Measurements from ENCODE around the gene PSME4. TPM values are rescaled to one million over a fixed set of nuclear protein-coding genes. Genes with fewer than 3 reads are reported as not detected.

The PSME4 gene
- total and polyA plus RNA-seq, 2 of the 13 experiments (the other 11 are each of a cell fraction or from before 2014, with no cell fraction given): 52.1 to 77.8 TPM

DNA sequence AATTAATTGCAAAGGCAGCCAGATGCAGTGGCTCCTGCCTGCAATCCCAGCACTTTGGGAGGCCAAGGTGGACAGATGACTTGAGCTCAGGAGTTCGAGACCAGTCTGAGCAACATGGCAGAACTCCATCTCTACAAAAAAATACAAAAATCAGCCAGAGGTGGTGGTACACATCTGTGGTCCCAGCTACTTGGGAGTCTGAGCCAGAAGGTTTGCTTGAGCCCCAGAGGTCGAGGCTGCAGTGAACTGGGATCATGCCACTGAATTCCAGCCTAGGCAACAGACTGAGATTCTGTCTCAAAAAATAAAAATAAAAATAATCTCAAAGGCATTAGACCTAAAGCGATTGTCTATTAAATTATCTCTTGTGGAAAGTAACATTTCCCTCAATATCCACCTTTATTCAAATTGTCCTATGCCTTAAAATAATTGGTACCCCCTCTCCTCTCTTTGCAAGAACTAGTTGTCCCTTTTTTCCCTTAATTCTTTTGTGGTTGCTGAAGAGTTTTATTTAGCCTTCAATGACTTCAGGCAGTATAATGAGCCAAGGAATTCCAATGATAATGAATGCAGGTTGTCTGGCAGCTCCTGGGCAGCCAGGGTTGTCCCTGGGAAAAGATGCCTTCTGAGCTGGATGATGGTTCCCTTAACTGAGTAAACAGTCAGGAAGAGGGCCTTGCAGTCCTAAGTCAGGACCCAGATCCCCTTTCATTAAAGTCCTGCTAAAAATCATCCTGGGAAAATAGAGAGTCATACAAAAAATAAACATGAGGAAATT is 143.2 kb downstream of the PSME4 start (continued):
- TF ChIP-seq, protein P1, sequence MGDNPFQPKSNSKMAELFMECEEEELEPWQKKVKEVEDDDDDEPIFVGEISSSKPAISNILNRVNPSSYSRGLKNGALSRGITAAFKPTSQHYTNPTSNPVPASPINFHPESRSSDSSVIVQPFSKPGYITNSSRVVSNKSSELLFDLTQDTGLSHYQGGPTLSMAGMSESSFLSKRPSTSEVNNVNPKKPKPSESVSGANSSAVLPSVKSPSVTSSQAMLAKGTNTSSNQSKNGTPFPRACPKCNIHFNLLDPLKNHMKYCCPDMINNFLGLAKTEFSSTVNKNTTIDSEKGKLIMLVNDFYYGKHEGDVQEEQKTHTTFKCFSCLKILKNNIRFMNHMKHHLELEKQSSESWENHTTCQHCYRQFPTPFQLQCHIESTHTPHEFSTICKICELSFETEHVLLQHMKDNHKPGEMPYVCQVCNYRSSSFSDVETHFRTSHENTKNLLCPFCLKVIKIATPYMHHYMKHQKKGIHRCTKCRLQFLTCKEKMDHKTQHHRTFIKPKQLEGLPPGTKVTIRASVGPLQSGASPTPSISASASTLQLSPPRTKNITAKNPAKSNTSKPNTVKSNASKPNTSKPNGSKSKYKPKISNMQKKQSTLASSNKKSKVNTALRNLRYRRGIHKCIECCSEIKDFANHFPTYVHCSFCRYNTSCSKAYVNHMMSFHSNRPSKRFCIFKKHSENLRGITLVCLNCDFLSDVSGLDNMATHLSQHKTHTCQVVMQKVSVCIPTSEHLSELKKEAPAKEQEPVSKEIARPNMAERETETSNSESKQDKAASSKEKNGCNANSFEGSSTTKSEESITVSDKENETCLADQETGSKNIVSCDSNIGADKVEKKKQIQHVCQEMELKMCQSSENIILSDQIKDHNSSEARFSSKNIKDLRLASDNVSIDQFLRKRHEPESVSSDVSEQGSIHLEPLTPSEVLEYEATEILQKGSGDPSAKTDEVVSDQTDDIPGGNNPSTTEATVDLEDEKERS (CRISPR knock-in tag; IDR thresholded peaks at IDR 0.05): no peak
- no peak for TF ChIP-seq ZNF792 (CRISPR knock-in tag; IDR thresholded peaks at IDR 0.05)
- 0 out of 2 replicates have a peak, but pooled peaks have one; percentile 14 for TF ChIP-seq ZNF543 (CRISPR knock-in tag; IDR thresholded peaks at IDR 0.05)
- TF ChIP-seq PHF21A (CRISPR knock-in tag; IDR thresholded peaks at IDR 0.05): no peak
- no peak for TF ChIP-seq FOXJ3 (CRISPR knock-in tag; IDR thresholded peaks at IDR 0.05; ENCODE audit: borderline replicate concordance)
- no peak for TF ChIP-seq RCOR2 (CRISPR knock-in tag; IDR thresholded peaks at IDR 0.05)
- peak; percentile 27; the same call in 1 of the 2 replicates for TF ChIP-seq BRD4 (CRISPR knock-in tag; IDR thresholded peaks at IDR 0.05)
- no peak for TF ChIP-seq MED8 (CRISPR knock-in tag; IDR thresholded peaks at IDR 0.05; ENCODE audit: insufficient replicate concordance)
- no peak for TF ChIP-seq EEA1 (CRISPR knock-in tag; IDR thresholded peaks at IDR 0.05; ENCODE audit: borderline replicate concordance)
- TF ChIP-seq CBX5 (CRISPR knock-in tag; IDR thresholded peaks at IDR 0.05; ENCODE audit: borderline replicate concordance): no peak
- TF ChIP-seq, protein P2, sequence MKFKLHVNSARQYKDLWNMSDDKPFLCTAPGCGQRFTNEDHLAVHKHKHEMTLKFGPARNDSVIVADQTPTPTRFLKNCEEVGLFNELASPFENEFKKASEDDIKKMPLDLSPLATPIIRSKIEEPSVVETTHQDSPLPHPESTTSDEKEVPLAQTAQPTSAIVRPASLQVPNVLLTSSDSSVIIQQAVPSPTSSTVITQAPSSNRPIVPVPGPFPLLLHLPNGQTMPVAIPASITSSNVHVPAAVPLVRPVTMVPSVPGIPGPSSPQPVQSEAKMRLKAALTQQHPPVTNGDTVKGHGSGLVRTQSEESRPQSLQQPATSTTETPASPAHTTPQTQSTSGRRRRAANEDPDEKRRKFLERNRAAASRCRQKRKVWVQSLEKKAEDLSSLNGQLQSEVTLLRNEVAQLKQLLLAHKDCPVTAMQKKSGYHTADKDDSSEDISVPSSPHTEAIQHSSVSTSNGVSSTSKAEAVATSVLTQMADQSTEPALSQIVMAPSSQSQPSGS (CRISPR knock-in tag; IDR thresholded peaks at IDR 0.05): no peak
- TF ChIP-seq FOXM1 (CRISPR knock-in tag; IDR thresholded peaks at IDR 0.05): no peak
- TF ChIP-seq ZNF292 (CRISPR knock-in tag; IDR thresholded peaks at IDR 0.05; ENCODE audit: borderline replicate concordance, low read depth): no peak
- TF ChIP-seq GABPB1 (CRISPR knock-in tag; IDR thresholded peaks at IDR 0.05): 0 out of 2 replicates have a peak, but pooled peaks have one; percentile 4
- TF ChIP-seq EHMT2 (IDR thresholded peaks at IDR 0.05; ENCODE audit: borderline replicate concordance, low read depth, low read length): 0 out of 2 replicates have a peak, but pooled peaks have one; percentile 70
- no peak for TF ChIP-seq NFKBIZ (CRISPR knock-in tag; IDR thresholded peaks at IDR 0.05)
- 0 out of 4 replicates have a peak, but pooled peaks of 1 of the 2 experiments have one; percentile 12 for TF ChIP-seq POLR2A (IDR thresholded peaks at IDR 0.05; ENCODE audit: insufficient read depth in 1 of 2, low read depth in 2 of 2, low read length in 2 of 2)
- no peak for TF ChIP-seq ZSCAN29 (CRISPR knock-in tag; conservative IDR thresholded peaks at IDR 0.05)
- TF ChIP-seq TOPORS (CRISPR knock-in tag; IDR thresholded peaks at IDR 0.05): peak; percentile 17; the same call in 1 of the 2 replicates
- no peak for TF ChIP-seq ZNF326 (CRISPR knock-in tag; IDR thresholded peaks at IDR 0.05; ENCODE audit: borderline replicate concordance)
- TF ChIP-seq, protein P3, sequence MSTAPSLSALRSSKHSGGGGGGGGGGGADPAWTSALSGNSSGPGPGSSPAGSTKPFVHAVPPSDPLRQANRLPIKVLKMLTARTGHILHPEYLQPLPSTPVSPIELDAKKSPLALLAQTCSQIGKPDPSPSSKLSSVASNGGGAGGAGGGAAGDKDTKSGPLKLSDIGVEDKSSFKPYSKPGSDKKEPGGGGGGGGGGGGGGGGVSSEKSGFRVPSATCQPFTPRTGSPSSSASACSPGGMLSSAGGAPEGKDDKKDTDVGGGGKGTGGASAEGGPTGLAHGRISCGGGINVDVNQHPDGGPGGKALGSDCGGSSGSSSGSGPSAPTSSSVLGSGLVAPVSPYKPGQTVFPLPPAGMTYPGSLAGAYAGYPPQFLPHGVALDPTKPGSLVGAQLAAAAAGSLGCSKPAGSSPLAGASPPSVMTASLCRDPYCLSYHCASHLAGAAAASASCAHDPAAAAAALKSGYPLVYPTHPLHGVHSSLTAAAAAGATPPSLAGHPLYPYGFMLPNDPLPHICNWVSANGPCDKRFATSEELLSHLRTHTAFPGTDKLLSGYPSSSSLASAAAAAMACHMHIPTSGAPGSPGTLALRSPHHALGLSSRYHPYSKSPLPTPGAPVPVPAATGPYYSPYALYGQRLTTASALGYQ (CRISPR knock-in tag; IDR thresholded peaks at IDR 0.05): no peak
- no peak for TF ChIP-seq ZNF780A (CRISPR knock-in tag; IDR thresholded peaks at IDR 0.05)
- TF ChIP-seq, protein P4, sequence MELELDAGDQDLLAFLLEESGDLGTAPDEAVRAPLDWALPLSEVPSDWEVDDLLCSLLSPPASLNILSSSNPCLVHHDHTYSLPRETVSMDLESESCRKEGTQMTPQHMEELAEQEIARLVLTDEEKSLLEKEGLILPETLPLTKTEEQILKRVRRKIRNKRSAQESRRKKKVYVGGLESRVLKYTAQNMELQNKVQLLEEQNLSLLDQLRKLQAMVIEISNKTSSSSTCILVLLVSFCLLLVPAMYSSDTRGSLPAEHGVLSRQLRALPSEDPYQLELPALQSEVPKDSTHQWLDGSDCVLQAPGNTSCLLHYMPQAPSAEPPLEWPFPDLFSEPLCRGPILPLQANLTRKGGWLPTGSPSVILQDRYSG (CRISPR knock-in tag; IDR thresholded peaks at IDR 0.05): no peak

Data from HepG2 (cell line).